ENCODE data around the gene RAB10.
A peak's percentile ranks its signal among the peaks of the same experiment; 100 is the strongest.
"Not testable (repeated sequence)": the region's sequence is repeated elsewhere in the genome, so short reads cannot be mapped to it uniquely, and the experiment has no call there.

RAB10 gene

GRCh38 chr2:26089337-26089736 lies 55.5 kb downstream of the RAB10 start:
- no peak for DNase-seq (ENCODE audit: low spot score)

GRCh38 chr2:26095758-26096157 lies 61.9 kb downstream of the RAB10 start:
- DNase-seq (ENCODE audit: low spot score) = no peak

DNA sequence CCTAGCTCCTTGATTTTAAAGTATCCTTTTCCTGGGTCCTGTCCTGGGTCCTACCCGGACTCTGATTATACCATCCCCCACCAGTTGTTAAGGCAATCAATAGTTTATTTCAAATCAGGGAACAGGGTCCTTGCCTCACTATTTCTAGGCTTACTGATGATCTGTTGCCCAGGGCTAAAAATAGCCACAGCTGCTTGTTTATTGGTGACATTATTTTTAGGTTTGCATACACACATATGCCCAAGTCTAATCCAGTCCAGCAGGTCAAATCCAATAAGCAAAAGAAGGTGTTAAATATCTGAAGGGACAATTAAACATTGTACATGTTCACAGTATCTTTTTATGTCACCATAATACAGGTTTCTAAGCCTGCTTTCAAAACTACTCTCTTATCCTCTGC lies 66.0 kb downstream of the RAB10 start:
- no peak for DNase-seq (ENCODE audit: low spot score)

- no peak for DNase-seq (ENCODE audit: low spot score)
These were observed 66.5 kb downstream of the RAB10 start for GRCh38 chr2:26100384-26100783.

GRCh38 chr2:26103752-26104151 lies 69.9 kb downstream of the RAB10 start:
- DNase-seq (ENCODE audit: low spot score) = no peak

DNA sequence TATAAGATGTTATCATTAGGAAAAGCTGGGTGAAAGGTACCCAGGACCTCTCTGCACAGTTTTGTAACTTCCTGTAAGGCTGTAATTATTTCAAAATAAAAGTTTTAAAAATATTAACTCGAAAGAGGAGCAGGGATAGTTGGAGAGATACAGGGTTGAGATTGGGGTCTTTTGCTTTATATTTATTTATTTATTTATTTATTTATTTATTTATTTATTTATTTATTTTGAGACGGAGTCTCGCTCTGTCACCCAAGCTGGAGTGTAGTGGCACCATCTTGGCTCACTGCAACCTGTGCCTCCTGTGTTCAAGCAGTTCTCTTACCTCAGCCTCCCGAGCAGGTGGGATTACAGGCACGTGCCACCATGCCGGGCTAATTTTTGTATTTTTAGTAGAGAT lies 74.8 kb downstream of the RAB10 start:
- DNase-seq (ENCODE audit: low spot score) = not testable (repeated sequence)

DNA sequence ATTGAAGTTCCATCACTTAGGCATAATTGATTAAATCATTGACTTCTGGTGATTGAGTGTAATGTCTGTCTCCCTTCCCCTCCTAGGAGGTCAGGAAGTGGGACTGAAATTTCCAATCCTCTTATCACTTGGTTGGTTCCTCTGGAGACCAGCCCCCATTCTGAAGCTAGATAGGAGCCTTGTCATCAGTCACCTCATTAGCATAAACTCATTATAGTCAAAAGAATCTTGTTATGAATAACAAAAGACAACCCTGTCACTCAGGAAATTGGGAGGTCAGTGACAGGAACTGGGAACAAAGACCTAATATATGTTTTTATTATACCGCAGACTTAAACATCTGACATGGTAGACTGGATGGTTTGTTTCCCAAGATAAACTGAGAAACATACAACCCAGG lies 78.3 kb downstream of the RAB10 start:
- no peak for DNase-seq (ENCODE audit: low spot score)

DNA sequence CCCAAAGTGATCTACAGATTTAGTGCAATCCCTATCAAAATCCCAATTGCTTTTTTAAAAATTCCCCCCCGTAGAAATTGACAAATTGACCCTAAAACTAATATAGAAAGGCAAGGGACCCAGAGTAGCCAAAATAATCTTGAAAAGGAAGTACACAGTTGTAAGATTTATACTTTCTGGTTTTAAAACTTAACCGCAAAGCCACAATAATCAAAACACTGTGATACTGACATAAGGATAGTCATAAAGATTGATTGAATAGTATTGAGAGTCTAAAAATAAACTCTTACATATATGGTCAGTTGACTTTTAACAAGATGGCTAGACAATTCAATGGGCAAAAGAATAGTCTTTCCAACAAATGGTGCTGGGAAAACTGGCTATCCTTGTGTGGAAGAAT lies 80.3 kb downstream of the RAB10 start:
- no peak for DNase-seq (ENCODE audit: low spot score)

- DNase-seq (ENCODE audit: low spot score) = no peak
These were observed 84.8 kb downstream of the RAB10 start for GRCh38 chr2:26118682-26119081.

- no peak for DNase-seq (ENCODE audit: low spot score)
These were observed 85.6 kb downstream of the RAB10 start for GRCh38 chr2:26119521-26119920.

DNA sequence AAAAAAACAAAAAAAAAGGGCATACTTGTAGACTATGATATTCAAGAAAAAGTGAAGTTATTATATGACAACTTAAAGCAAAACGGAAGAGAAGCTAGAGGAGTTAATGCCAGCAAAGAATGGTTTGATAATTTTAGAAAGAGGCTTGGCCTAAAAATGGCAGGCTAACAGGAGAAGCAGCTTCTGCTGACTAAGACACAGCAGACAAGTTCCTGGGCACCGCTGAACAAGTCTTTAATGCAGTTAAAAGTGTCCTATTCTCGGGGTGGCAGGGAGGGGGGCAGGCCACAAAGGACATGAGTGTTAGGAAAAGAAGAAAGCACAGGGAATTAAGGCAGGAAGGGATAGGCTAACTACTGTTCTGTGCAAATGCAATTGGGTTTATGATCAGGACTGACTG lies 88.7 kb downstream of the RAB10 start:
- DNase-seq (ENCODE audit: low spot score) = no peak

GRCh38 chr2:26123426-26123825 lies 89.5 kb downstream of the RAB10 start:
- DNase-seq (ENCODE audit: low spot score) = no peak

DNA sequence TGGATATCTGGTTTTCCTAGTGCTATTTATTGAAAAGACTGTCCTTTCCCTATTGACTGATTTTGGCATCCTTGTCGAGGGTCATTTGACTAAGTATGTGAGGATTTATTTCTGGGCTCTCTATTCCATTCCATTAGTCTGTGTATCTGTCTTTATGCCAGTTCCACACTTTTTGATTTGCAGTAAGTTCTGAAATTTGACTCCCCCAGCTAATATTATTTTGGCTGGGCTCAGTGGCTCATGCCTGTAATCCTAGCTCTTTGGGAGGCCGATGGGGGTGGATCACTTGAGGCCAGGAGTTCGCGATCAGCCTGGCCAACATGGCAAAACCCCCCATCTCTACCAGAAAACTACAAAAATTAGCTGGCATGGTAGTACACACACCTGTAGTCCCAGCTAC lies 92.2 kb downstream of the RAB10 start:
- no peak for DNase-seq (ENCODE audit: low spot score)

DNA sequence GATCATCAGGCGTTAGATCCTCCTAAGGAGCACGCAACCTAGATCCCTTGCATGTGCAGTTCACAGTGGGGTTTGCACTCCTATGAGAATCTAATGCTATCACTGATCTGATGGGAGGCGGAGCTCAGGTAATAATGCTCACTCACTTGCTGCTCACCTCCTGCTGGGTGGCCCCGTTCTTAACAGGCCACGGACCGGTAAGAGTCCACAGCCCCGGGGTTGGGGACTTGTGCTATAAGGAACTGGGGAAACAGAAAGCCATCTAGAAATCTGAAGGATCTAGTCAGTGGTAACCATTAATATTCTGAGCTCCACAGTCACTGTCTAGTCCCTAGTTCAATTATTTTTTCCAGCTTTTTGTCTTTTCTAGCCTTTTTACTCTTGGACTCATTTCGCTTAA lies 94.3 kb downstream of the RAB10 start:
- no peak for DNase-seq (ENCODE audit: low spot score)

- no peak for DNase-seq (ENCODE audit: low spot score)
These were observed 96.9 kb downstream of the RAB10 start for GRCh38 chr2:26130763-26131162.

GRCh38 chr2:26136451-26136850 lies 102.6 kb downstream of the RAB10 start:
- peak; percentile 81 for DNase-seq (ENCODE audit: low spot score)

GRCh38 chr2:26139269-26140183 lies 105.6 kb downstream of the RAB10 start:
- no peak for DNase-seq (ENCODE audit: low spot score)

- DNase-seq (ENCODE audit: low spot score) = no peak
These were observed 107.4 kb downstream of the RAB10 start for GRCh38 chr2:26141145-26141769.

GRCh38 chr2:26144031-26144430 lies 110.1 kb downstream of the RAB10 start:
- no peak for DNase-seq (ENCODE audit: low spot score)

- peak; percentile 62 for DNase-seq (ENCODE audit: low spot score)
These were observed 111.2 kb downstream of the RAB10 start for GRCh38 chr2:26144953-26145680.

GRCh38 chr2:26148501-26148900 lies 114.6 kb downstream of the RAB10 start:
- DNase-seq (ENCODE audit: low spot score) = no peak

DNA sequence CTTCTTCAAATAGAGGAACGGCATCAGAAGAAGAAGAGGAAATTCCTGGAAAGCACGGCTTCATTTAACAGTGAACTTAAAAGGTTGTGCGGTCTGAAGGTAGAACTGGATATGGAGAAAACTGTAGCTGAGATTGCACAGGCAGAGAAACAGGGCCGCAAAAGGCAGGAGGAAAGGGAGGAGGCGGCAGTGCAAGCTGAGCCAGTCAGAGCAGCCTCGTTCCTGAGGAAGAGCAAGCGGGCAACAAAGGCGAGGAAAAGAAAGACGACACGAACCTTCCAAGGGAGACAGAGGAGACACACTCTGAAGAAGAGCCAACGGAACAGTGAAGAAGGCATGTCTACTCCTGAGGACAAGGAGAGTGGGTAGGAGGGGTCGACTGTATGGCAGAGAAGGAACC lies 116.4 kb downstream of the RAB10 start:
- no peak for DNase-seq (ENCODE audit: low spot score)

DNA sequence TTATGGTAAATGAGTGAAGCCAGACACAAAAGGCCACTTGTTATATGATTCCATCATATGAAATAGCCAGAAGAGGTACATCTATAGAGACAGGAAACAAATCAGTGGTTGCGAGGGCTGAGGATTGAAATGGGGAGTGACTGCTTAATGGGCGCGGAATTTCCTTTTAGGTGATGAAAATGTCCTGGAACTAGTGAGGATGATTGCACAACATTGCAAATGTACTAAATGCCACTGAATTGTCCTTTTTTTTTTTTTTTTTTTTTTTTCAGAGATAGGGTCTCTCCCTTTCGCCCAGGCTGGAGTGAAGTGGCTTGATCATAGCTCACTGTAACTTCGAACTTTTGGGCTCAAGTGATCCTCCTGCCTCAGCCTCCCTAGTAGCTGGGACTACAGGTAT lies 123.7 kb downstream of the RAB10 start:
- no peak for DNase-seq (ENCODE audit: low spot score)

Measured in COLO829 (cell line).